ENCODE results near the gene PLEKHG4.

Gene PLEKHG4

GRCh38 chr16:67279296-67280089, at the start of gene PLEKHG4:
Gene PLEKHG4 (plus strand): TSS chr16:67279532. CDS start chr16:67280045, 513 bp downstream.
- peak; percentile 50 to 76 (median 66) for DNase-seq

GRCh38 chr16:67229906-67230808, 49.2 kb upstream of the PLEKHG4 start:
- no peak for DNase-seq

- DNase-seq, result no peak
Observed at GRCh38 chr16:67230809-67231660, 48.3 kb upstream of the PLEKHG4 start.

DNA sequence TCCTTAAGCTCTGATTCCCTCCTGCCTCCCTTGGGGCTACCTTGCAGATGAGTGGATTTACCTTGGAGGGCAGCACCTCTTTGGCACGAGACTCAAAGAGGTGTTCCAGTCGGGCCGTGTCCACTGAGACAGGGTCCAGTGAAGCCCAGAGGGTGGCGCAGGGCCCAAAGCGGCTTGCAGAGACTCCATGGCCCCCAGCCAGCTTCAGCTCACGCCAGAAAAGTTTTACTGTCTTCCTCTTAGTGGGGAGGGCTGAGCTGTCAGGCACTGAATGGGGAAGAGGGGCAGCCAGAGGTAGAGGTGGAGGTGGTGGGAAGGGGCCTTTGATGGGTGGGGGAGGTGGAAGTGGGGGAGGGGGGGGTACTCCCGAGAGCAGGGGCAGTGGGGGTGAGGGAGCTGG, 45.7 kb upstream of the PLEKHG4 start:
- no peak for DNase-seq

DNA sequence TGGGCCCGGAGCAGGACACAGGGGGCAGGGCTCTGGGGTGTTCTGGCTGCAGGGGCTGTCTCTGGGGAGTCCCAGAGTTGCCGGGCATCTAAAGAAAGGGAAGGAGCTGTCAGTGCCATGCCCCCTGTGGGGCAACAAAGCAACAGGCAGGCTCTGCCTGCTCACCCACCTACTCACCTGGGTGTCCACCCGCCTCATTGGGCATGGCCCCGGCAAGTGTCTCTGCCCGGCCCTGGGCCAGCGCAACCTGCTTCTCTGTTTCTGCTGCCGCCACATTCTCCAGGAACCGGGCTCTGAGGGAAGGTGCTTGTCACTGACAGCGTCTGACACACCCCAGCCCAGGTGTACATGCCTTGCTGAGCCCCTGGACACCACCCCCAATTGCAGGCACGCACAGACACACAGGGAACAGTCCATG, 45.1 kb upstream of the PLEKHG4 start:
- DNase-seq, result no peak

GRCh38 chr16:67235816-67236562, 43.3 kb upstream of the PLEKHG4 start:
- DNase-seq, result no peak

DNA sequence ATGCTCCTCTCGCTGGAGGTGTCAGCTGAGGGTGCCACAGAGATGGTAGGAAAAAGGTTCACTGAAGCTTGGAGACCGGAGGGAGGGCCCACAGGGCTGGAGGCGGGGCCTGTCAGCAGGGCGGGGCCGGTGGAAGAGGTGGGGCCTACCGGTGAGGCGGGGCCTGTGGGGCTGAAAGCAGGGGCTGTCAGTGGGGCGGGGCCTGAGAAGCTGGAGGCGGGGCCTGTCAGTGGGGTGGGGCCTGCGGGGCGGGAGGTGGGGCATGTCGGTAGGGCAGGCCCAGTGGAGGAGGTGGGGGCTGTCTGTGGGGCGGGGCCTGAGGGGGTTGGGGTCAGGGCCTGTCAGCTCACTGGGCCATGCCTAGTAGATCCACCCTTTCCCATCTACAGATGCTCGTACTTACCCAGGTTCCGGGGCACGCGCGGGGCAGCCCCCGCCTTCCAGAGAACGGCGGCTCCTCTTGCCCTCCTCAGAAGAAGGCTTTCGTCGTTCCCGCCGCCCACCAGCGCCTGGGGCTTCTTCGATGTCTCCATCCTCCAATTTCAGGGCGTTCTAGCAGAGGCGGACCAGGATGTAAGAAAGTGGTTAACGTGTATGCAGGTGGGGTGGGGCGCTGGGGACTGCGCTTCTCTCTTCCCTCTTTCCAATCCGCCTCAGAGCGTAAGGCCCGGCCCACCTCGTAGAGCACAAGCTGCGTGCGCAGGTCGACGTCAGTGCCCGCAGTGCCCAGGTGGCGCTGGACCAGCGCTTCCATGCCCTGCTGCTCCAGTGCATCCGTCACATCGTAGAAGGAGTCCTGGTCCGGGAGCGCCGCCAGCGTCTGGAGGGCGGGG, 42.6 kb upstream of the PLEKHG4 start:
- peak; percentile 13 to 66 (median 40) for DNase-seq

- no peak for DNase-seq
Observed at GRCh38 chr16:67237396-67238277, 41.7 kb upstream of the PLEKHG4 start.

DNA sequence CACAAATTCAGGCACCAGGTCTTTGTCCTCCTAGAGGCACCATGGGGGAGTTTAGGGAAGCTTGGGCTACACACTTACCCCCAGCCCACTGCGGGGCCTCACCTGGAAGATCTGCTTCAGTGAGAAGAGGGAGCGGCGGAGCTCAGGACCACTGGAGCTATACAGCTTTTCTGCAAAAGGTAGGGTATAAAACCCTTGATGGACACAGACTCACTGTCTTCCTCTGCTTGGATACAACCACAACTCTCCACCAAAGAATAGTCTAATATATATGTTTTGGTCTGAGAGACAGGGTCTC, 41.1 kb upstream of the PLEKHG4 start:
- DNase-seq, result no peak

DNA sequence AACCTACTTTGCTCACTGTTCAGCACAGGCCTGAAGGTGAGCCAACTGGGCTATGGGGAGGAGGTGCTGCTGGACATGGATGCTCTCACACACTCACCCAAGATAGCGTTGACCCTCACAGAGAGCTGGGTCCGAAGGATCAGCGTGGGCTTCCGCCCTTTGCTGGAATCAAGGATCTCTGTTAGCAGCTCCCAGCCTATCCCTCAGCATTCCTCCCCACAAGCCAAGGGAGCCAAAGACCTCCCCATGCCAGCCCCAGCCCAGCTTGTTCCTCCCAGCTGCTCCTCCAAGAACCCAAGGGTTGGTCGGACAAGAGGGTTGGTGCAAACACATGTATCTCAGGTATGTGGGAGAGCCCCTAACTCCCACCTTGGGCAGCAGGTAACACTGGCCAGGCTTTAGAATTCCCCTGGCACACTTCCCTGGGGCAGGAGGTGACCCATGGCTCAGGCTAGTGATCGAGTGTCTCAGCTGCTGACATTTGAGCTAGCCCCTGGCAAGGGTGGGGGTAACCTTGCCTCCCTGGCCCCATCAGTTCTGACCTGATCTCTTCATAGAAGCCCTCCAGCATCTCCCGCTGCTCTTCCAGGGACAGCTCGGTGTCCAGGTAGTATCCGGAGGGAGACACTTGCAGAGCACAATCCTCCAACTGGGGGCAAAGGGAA, 40.4 kb upstream of the PLEKHG4 start:
- no peak for DNase-seq

DNA sequence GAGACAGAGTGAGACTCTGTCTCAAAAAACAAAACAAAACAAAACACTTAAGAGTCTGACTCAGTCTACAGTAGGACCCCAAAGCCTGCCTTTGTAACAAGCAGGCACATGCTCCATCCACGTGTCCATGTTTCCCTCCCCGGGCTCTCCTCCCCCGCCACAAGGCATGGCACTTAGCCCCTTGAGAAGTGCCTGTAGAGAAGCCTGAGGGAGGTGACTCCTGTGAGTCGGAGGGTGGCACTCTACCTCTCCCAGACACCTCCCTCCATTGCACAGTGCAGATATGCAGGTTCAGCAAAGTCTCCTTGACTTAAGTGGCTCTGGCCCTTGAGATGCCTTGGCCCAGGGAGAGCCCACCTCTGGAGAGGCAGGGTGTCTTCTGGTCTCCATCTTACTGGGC, 38.8 kb upstream of the PLEKHG4 start:
- DNase-seq, result no peak

DNA sequence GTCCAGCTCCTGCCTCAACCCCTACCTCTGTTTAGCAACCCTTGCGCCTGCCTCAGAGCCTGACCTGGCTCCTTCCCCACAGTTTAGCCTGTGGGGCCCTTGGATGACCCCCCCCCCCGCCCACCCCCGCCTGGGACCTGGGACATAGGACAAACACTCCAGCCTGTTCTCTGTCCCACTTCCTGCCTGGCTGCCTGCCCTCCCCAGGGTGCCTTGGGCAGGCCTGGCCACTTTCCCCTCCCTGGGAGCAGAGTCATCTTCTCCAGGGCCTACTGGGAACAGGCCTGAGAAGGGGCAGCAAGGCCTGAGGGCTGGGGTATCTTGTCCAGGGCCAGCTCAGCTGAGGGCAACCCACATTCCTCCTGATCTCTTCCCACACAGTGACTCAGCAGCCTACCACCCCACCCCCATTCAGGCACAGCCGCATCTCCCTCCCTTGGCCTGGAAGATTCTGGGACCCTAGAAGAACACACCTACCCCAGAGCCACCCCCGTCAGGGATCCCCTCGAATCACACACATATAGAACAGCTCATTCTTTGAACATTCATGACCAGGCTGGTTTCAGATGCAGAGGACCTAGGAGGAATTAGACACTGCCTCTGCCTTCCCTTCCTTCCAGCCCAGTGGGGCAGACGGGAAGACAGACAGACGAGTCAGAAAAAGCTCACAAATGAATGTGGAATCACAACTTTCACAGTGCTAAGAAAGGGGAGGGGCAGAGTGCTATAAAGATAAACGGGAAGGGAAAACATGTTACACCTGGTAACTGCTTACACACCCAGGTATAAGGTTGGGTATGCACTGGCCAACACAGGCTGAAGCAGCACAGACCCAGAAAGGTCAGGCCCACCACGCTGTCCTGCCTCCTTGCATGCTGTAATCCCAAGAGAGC, 38.1 kb upstream of the PLEKHG4 start:
- no peak for DNase-seq

GRCh38 chr16:67242138-67242730, 37.1 kb upstream of the PLEKHG4 start:
- no peak for DNase-seq

- no peak for DNase-seq
Observed at GRCh38 chr16:67243481-67243880, 35.9 kb upstream of the PLEKHG4 start.

DNA sequence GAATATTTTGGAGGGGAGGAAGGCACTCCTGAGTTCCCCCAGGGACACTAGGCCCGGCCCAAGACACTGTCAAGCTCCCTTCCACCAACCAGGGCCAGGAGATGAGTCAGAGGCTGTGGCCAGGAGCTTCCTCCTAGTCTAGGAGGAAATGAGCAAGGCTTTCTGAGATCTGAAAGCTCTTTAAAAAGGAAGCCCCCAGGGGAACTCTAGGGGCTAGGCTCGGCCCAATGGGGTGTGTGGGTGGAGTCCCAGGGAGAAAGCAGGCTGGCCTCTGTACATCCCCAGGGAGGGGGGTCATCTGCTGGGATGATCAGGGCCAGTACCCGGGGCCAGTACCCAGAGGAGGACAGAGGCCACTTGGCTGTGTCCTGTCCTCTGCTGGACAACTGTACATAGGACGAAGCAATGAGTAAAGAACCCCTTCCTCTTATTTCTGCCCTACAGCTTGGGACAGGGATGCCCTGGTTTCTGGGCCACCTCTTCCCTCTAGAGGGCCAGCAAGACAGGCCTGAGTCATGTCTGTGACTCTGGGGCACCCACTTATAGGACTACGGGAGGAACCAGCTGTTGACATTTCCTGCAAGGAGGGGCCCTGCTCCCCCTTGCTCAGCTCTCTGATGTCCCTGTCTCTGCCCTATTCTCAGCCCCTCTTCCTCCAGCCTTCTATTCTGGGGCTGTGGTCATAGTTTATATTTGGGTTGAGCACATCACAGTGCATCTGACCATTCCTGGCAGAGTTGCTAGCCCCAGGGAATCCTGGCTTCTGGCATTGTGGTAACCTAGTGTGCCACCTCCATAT, 34.7 kb upstream of the PLEKHG4 start:
- peak in 2 of 4 experiments; percentile 38 to 60 for DNase-seq

- DNase-seq, result no peak
Observed at GRCh38 chr16:67245186-67245585, 34.1 kb upstream of the PLEKHG4 start.

DNA sequence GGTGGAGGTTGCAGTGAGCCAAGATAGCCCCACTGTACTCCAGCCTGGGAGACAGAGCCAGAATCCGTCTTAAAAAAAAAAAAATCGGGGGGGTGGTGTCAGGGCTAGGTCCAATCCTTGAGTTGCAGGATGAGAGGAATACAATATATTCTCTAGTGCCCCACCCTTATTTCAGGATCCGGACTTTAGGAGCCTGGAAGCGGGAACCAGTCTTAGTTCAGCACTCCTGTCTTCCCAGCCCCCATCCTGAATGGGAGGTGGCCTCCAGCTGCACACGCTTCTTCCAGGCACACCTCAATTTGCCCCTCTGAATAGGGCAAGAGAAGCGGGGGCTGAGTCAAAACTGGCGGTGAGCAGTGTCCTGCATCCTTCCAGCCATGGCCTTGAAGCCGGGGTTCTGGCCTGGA, 33.7 kb upstream of the PLEKHG4 start:
- DNase-seq, result no peak
